Heart left ventricle (tissue), 16 donors: ENCODE data around the gene DUOXA1. TPM values are rescaled to one million over a fixed set of nuclear protein-coding genes. Genes with fewer than 3 reads are reported as not detected.

Source experiments
- ATAC-seq, 4 donors: fragments of 200-7000 bp; cut with Tn5 transposase; one replicate each; pipeline ENCODE4 v1.9.1; 2020 to 2022; ENCODE audit warnings: moderate library complexity in 4 of 4, mild to moderate bottlenecking in 3 of 4, moderate number of reproducible peaks in 1 of 4
- DNase-seq, 5 donors: peaks; one replicate each; pipeline ENCODE4 v3.0.0-alpha.2; 2020
- H3K27ac ChIP-seq, 12 donors: fragments of 200-600 bp; sonication (generic) in 4 of 12; one replicate each; pipeline versions ENCODE4 v1.5.0 to v1.8.0; 2016 to 2022; ENCODE audit warnings: mild to moderate bottlenecking in 2 of 12
- H3K27me3 ChIP-seq, 9 donors: fragments of 200-600 bp; sonication (generic) in 2 of 9; one replicate each; pipeline versions ENCODE4 v1.5.1 to v1.8.0; 2016 to 2022; ENCODE audit warnings: mild to moderate bottlenecking in 3 of 9
- H3K36me3 ChIP-seq, 9 donors: fragments of 200-600 bp; sonication (generic) in 2 of 9; one replicate each; pipeline versions ENCODE4 v1.5.0 to v1.8.0; 2018 to 2022; ENCODE audit warnings: mild to moderate bottlenecking in 2 of 9
- H3K4me1 ChIP-seq, 12 donors: fragments of 200-600 bp; sonication (generic) in 4 of 12; one replicate each; pipeline versions ENCODE4 v1.5.0 to v1.8.0; 2016 to 2022; ENCODE audit warnings: mild to moderate bottlenecking in 3 of 12
- H3K4me3 ChIP-seq, 12 donors: fragments of 200-600 bp; sonication (generic) in 4 of 12; one replicate each; pipeline versions ENCODE4 v1.5.0 to v1.8.0; 2017 to 2022; ENCODE audit warnings: mild to moderate bottlenecking in 9 of 12, moderate library complexity in 4 of 12
- H3K9me3 ChIP-seq, 12 donors: fragments of 200-600 bp; sonication (generic) in 4 of 12; one replicate each; pipeline versions ENCODE4 v1.5.0 to v1.8.0; 2016 to 2022; ENCODE audit warnings: mild to moderate bottlenecking in 1 of 12
- POLR2A ChIP-seq, 2 donors: fragments of 450-650 bp; IDR thresholded peaks; one replicate each; pipeline ENCODE4 v1.6.1; 2017; ENCODE audit warnings: antibody characterized with exemption in 2 of 2, mild to moderate bottlenecking in 2 of 2, moderate library complexity in 2 of 2
- WGBS, 4 donors: extraction: QIAGEN DNeasy Blood & Tissue Kit in 2 of 4; methylation state at CpG; one replicate each; pipeline versions ENCODE4 v1.1.5 to v1.1.7; 2013 to 2018; 5-methylcytosine and 5-hydroxymethylcytosine counted together
- intact Hi-C, 10 donors: fragments of 100-400 bp; cut with DNase I; formaldehyde crosslinking; loops; one replicate each; pipeline versions ENCODE4 v1.11.1 to v1.14.2; 2022
- polyA plus RNA-seq, 2 donors: library from polyadenylated mRNA; stranded (reverse); fragments of 200-250 nt; gene quantifications; one replicate each; pipeline ENCODE4 v1.2.3, GENCODE V29; 2013
- total RNA-seq, 9 donors: library from RNA; depleted of rRNA in 2 of 9; stranded (reverse); fragments of >200 nt in 2 of 9; fragmentation: NEBNext Ultra II Directional in 3 of 9; extraction: Animal tissue kit (Norgen Biotek cat#: 25700) in 3 of 9; gene quantifications; one replicate each; pipeline versions ENCODE4 v1.1.0 to v1.2.4, GENCODE V29; 2016 to 2023
- TF ChIP-seq, protein P1 (sequence below), 12 donors: fragments of 200-600 bp; sonication (generic) in 4 of 12; IDR thresholded peaks; one replicate each; pipeline versions ENCODE4 v1.5.0 to v1.8.0; 2018 to 2022; ENCODE audit warnings: antibody characterized with exemption in 12 of 12, mild to moderate bottlenecking in 5 of 12
- donor health status: ischemic (EF 13 %, LVEDD 7.1; RV severe dilation, severe dysfunction).
- donor health status: healthy with polysubstance abuse.
- donor health status: DM: no; HTN: yes; CAD: no.
- donor health status: DM: no; HTN: no; CAD: no.
- donor health status: ischemic (EF 25% LVEDD 6.9; RV normal size, moderate dysfunction).
- donor health status: ischemic (EF 25% LVEDD 5.7; RV mildly dilated, moderate dysfunction).
- donor health status: healthy.
- donor health status: DM: yes; HTN: yes; CAD: no.
- donor health status: ischemic (EF 35%, LVEDD 5.7; RV mildly dilated, moderate dysfunction).
- donor health status: nonischemic (EF 11% LVEDD 7.7; RV severe dilation, severe dysfunction).
- donor health status: DM: yes; HTN: yes; CAD: no.
- donor health status: PGD.
- donor health status: ischemic (EF 29% LVEDD 5.4; RV normal size, mild dysfunction).
- donor health status: nonischemic (EF 23%, LVEDD 6.1; RV moderate dilation, normal function).

The DUOXA1 gene
- total and polyA plus RNA-seq, 11 donors: 0.11 to 1.3 (median 0.31) TPM; not detected in 3

DNA sequence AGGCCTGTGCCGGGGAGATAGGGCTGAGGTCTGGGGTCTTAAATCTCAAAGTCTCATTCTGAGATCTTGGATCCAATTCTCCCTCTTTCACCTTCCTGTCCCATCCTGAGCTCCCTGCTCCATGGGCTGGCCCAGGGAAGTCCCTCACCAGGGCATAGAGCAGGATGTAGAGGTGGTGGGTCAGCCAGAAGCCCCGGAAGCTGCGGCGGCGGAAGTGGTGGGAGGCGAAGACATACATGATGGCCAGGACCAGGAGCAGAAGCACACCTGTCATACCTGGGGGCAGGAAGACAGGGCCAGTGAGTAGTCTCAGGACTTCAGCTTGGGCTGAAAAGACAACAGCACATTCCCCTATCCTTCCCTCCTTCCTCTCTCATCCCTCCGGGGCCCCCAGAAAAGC, 32.2 kb downstream of the DUOXA1 start:
- Histone ChIP-seq H3K9me3 (no peaks in the 10 kb centered on the region), H3K4me1 (no peaks in the 10 kb centered on the region), H3K4me3 (no peak overlapping the region), H3K27me3 (no peaks in the 10 kb centered on the region), H3K27ac (no peak overlapping the region), H3K36me3 (no peaks in the 10 kb centered on the region)
- no peak for TF ChIP-seq POLR2A (IDR thresholded peaks at IDR 0.05)
- TF ChIP-seq, protein P1, sequence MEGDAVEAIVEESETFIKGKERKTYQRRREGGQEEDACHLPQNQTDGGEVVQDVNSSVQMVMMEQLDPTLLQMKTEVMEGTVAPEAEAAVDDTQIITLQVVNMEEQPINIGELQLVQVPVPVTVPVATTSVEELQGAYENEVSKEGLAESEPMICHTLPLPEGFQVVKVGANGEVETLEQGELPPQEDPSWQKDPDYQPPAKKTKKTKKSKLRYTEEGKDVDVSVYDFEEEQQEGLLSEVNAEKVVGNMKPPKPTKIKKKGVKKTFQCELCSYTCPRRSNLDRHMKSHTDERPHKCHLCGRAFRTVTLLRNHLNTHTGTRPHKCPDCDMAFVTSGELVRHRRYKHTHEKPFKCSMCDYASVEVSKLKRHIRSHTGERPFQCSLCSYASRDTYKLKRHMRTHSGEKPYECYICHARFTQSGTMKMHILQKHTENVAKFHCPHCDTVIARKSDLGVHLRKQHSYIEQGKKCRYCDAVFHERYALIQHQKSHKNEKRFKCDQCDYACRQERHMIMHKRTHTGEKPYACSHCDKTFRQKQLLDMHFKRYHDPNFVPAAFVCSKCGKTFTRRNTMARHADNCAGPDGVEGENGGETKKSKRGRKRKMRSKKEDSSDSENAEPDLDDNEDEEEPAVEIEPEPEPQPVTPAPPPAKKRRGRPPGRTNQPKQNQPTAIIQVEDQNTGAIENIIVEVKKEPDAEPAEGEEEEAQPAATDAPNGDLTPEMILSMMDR (IDR thresholded peaks at IDR 0.05): no peak
- 86 to 99% (median 92%) methylated on average over 7 of the region's 7 CpGs for WGBS, 4 donors
- no peak for ATAC-seq
- DNase-seq: no peak
- intact Hi-C loops: no loop called here

DNA sequence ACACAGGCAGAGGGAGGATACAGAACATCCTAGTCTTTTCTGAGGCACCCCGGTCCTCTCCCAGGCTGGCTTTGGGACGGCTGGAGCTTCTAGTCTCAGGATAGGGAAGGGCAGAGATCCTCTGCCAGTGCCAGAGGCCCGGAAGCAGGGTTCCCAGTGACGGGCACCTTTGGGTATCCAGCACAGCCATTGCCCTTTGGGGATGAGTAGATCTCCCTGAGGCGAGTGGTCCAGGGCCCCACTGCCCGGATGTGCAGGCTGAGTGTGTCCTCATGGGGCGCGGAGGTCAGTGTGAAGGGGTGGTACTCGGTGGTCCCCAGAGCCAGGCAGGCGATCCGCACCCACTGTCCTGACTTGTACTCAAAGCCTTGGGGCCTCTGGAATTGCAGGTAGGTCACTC, 34.0 kb downstream of the DUOXA1 start:
- Histone ChIP-seq H3K4me3 (no peak overlapping the region), H3K27ac (no peak overlapping the region), H3K36me3 (no peaks in the 10 kb centered on the region), H3K9me3 (no peaks in the 10 kb centered on the region), H3K27me3 (peaks cover 0 to 4% (median 0%) of the 10 kb centered on the region in 9 donors), H3K4me1 (no peaks in the 10 kb centered on the region)
- no peak for TF ChIP-seq POLR2A (IDR thresholded peaks at IDR 0.05)
- TF ChIP-seq, protein P1 (IDR thresholded peaks at IDR 0.05): no peak
- DNase-seq: no peak
- intact Hi-C loops: no loop called here
- WGBS, 4 donors: 88 to 96% (median 92%) methylated on average over 4 to 11 of the region's 11 CpGs
- no peak for ATAC-seq

- WGBS, 4 donors: 74 to 86% (median 77%) methylated on average over 8 to 9 of the region's 9 CpGs
- TF ChIP-seq, protein P1 (IDR thresholded peaks at IDR 0.05): no peak
- no peak for TF ChIP-seq POLR2A (IDR thresholded peaks at IDR 0.05)
- intact Hi-C loops: no loop called here
These were observed 35.3 kb downstream of the DUOXA1 start for GRCh38 chr15:45094358-45094730.

DNA sequence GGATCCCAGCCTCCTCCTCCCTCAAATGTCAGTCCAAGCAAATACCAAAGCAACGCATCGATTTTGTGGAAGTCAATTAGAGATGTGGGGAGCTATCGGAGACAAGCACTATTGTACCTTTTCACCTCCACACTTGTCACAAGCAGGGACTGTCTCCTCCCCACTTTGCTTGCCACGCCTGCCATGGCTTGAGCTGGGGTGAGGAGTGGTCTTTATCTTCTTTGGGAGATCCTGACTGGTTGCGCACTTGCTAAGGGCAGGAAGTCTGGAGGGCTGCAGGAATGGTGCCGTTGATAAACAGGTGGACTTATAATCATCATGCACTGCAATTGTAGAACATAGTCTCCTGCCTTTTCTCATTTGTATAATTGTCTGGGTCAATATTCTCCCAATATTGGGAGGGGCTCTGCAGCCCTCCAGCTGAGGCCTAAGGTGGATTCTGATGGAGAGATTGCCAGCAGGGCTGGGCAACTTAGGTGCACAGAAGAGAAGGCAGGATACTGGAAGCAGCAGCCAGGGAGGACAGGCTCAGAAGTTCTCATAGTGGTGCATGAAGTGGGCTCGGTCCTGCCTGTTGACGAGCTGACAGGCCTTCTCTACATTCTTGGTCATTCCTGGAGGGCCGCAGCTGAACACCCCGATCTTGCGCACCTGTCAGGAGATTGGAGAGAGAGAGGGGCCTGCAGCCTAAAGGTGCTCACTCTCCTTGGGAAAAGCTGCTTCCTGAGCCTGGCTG, 35.9 kb downstream of the DUOXA1 start:
- Histone ChIP-seq H3K4me3 (no peak overlapping the region), H3K27me3 (peaks cover 0 to 8% (median 0%) of the 10 kb centered on the region in 9 donors), H3K4me1 (no peaks in the 10 kb centered on the region), H3K36me3 (no peaks in the 10 kb centered on the region), H3K27ac (no peak overlapping the region), H3K9me3 (no peaks in the 10 kb centered on the region)
- intact Hi-C loops: no loop called here
- no peak for TF ChIP-seq POLR2A (IDR thresholded peaks at IDR 0.05)
- TF ChIP-seq, protein P1 (IDR thresholded peaks at IDR 0.05): no peak
- 77 to 83% (median 82%) methylated on average over 10 to 11 of the region's 11 CpGs for WGBS, 4 donors
- no peak for DNase-seq
- no peak for ATAC-seq

More at GRCh38 chr15:45094358-45094730, 35.3 kb downstream of the DUOXA1 start:
- Histone ChIP-seq H3K36me3 (no peaks in the 10 kb centered on the region), H3K27ac (no peak overlapping the region), H3K4me1 (no peaks in the 10 kb centered on the region), H3K9me3 (no peaks in the 10 kb centered on the region), H3K27me3 (peaks cover 0 to 8% (median 0%) of the 10 kb centered on the region in 9 donors), H3K4me3 (no peak overlapping the region)
- DNase-seq (no peak), ATAC-seq (no peak)
